Liver (tissue), 3 donors: ENCODE measurements around the gene GAN.

Experiments used
- EGR1 ChIP-seq, 2 donors: IDR thresholded peaks; 2 replicates each; pipeline ENCODE4 v1.6.1; 2016 to 2018; ENCODE audit warnings: antibody characterized with exemption in 2 of 2, low read depth in 2 of 2
- FOXA2 ChIP-seq: IDR thresholded peaks from 2 replicates; pipeline ENCODE4 v1.6.1; 2016; ENCODE audit warnings: antibody characterized with exemption
- GABPA ChIP-seq, 2 donors: IDR thresholded peaks in 1 of 2; conservative IDR thresholded peaks in 1 of 2; 2 replicates each; pipeline ENCODE4 v1.6.1; 2016; ENCODE audit warnings: antibody characterized with exemption in 2 of 2, mild to moderate bottlenecking in 1 of 2, moderate library complexity in 1 of 2
- JUND ChIP-seq, 2 donors: IDR thresholded peaks; 2 replicates each; pipeline ENCODE4 v1.6.1; 2016; ENCODE audit warnings: antibody characterized with exemption in 2 of 2
- RAD21 ChIP-seq, 2 donors: IDR thresholded peaks; 2 replicates each; pipeline ENCODE4 v1.6.1; 2016; ENCODE audit warnings: antibody characterized with exemption in 2 of 2, mild to moderate bottlenecking in 2 of 2
- SP1 ChIP-seq: IDR thresholded peaks from 2 replicates; pipeline ENCODE4 v1.6.1; 2018; ENCODE audit warnings: antibody characterized with exemption, mild to moderate bottlenecking
- TAF1 ChIP-seq: conservative IDR thresholded peaks from 2 replicates; pipeline ENCODE4 v1.6.1; 2016; ENCODE audit warnings: antibody characterized with exemption, mild to moderate bottlenecking
- YY1 ChIP-seq: IDR thresholded peaks from 2 replicates; pipeline ENCODE4 v1.6.1; 2016; ENCODE audit warnings: antibody characterized with exemption, mild to moderate bottlenecking
- ZBTB33 ChIP-seq: IDR thresholded peaks from 2 replicates; pipeline ENCODE4 v1.6.1; 2016; ENCODE audit warnings: antibody characterized with exemption
- TF ChIP-seq, protein P1 (sequence below): fragments of 150-350 bp; IDR thresholded peaks from 2 replicates; pipeline ENCODE4 v1.5.1; 2017; ENCODE audit warnings: improper control_type of control experiment, low read depth, low read length; ENCODE audit not compliant: missing input control
- TF ChIP-seq, protein P2 (sequence below): IDR thresholded peaks from 2 replicates; pipeline ENCODE4 v1.6.1; 2016; ENCODE audit warnings: antibody characterized with exemption, mild to moderate bottlenecking
- TF ChIP-seq, protein P3 (sequence below): IDR thresholded peaks from 2 replicates; pipeline ENCODE4 v1.6.1; 2016; ENCODE audit warnings: antibody characterized with exemption
- TF ChIP-seq, protein P4 (sequence below): IDR thresholded peaks from 2 replicates; pipeline ENCODE4 v1.6.1; 2016; ENCODE audit warnings: antibody characterized with exemption
- donor health status: healthy.
- donor health status: healthy.

DNA sequence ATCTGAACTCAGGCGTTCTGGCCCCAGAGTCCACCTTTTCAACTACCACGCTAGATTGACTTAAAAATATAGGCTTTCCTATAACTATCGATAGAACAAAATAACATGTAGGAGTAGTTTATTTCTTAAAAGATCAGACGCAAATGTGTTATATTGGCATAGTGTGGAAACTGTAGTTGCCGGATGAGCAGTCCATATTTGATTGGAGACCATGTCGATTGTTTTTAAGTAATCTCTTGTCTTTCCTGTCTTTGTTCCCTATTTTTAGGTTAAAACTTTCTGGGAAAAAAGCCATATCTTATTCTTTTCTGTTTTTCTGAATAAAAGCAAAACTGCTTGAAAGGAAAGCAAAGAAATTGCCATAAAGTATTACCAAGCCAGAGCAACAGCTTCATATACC lies 53.1 kb downstream of the GAN start:
- TF ChIP-seq, protein P1, sequence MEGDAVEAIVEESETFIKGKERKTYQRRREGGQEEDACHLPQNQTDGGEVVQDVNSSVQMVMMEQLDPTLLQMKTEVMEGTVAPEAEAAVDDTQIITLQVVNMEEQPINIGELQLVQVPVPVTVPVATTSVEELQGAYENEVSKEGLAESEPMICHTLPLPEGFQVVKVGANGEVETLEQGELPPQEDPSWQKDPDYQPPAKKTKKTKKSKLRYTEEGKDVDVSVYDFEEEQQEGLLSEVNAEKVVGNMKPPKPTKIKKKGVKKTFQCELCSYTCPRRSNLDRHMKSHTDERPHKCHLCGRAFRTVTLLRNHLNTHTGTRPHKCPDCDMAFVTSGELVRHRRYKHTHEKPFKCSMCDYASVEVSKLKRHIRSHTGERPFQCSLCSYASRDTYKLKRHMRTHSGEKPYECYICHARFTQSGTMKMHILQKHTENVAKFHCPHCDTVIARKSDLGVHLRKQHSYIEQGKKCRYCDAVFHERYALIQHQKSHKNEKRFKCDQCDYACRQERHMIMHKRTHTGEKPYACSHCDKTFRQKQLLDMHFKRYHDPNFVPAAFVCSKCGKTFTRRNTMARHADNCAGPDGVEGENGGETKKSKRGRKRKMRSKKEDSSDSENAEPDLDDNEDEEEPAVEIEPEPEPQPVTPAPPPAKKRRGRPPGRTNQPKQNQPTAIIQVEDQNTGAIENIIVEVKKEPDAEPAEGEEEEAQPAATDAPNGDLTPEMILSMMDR, result no peak
- TF ChIP-seq, protein P2, sequence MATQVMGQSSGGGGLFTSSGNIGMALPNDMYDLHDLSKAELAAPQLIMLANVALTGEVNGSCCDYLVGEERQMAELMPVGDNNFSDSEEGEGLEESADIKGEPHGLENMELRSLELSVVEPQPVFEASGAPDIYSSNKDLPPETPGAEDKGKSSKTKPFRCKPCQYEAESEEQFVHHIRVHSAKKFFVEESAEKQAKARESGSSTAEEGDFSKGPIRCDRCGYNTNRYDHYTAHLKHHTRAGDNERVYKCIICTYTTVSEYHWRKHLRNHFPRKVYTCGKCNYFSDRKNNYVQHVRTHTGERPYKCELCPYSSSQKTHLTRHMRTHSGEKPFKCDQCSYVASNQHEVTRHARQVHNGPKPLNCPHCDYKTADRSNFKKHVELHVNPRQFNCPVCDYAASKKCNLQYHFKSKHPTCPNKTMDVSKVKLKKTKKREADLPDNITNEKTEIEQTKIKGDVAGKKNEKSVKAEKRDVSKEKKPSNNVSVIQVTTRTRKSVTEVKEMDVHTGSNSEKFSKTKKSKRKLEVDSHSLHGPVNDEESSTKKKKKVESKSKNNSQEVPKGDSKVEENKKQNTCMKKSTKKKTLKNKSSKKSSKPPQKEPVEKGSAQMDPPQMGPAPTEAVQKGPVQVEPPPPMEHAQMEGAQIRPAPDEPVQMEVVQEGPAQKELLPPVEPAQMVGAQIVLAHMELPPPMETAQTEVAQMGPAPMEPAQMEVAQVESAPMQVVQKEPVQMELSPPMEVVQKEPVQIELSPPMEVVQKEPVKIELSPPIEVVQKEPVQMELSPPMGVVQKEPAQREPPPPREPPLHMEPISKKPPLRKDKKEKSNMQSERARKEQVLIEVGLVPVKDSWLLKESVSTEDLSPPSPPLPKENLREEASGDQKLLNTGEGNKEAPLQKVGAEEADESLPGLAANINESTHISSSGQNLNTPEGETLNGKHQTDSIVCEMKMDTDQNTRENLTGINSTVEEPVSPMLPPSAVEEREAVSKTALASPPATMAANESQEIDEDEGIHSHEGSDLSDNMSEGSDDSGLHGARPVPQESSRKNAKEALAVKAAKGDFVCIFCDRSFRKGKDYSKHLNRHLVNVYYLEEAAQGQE, result no peak
- TF ChIP-seq SP1 (no peak), YY1 (peak; percentile 14), FOXA2 (no peak), RAD21 (IDR thresholded peaks at IDR 0.05) (no peak), JUND (IDR thresholded peaks at IDR 0.05) (no peak), TAF1 (no peak), ZBTB33 (no peak), GABPA (IDR thresholded peaks at IDR 0.05 in 1 of 2, conservative IDR thresholded peaks at IDR 0.05 in 1 of 2) (no peak), EGR1 (IDR thresholded peaks at IDR 0.05; ENCODE audit: low read depth in 2 of 2) (no peak)
- TF ChIP-seq, protein P3, sequence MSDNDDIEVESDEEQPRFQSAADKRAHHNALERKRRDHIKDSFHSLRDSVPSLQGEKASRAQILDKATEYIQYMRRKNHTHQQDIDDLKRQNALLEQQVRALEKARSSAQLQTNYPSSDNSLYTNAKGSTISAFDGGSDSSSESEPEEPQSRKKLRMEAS, result no peak
- TF ChIP-seq, protein P4, sequence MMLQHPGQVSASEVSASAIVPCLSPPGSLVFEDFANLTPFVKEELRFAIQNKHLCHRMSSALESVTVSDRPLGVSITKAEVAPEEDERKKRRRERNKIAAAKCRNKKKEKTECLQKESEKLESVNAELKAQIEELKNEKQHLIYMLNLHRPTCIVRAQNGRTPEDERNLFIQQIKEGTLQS, result no peak
